ENCODE data around the gene SPDYE4.

Gene SPDYE4

DNA sequence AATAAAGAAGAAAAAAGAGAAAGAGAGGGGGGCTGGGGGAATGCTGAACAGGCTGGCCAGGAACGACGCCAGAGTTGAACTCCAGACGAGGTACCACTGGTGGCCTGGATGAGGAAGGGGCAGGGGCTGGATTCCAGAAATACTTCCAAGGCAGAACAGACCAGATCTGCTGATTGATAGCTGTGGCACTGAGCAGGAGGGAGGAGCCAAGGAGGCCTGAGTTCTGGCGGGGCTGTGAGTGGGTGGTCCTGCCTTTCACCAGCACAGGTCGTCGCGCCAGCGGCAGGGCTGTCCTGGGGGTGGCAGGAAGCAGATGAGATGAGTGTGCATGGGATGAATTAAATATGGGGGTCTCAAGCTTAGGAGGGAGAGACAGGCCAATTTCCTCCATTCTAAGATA, 19.2 kb downstream of the SPDYE4 start:
- H3K9ac ChIP-seq: no peak overlapping the region
- H3K36me3 ChIP-seq (ENCODE audit: control insufficient read depth, insufficient read depth, low read length): no peaks in the 10 kb centered on the region
- TF ChIP-seq, protein P1, sequence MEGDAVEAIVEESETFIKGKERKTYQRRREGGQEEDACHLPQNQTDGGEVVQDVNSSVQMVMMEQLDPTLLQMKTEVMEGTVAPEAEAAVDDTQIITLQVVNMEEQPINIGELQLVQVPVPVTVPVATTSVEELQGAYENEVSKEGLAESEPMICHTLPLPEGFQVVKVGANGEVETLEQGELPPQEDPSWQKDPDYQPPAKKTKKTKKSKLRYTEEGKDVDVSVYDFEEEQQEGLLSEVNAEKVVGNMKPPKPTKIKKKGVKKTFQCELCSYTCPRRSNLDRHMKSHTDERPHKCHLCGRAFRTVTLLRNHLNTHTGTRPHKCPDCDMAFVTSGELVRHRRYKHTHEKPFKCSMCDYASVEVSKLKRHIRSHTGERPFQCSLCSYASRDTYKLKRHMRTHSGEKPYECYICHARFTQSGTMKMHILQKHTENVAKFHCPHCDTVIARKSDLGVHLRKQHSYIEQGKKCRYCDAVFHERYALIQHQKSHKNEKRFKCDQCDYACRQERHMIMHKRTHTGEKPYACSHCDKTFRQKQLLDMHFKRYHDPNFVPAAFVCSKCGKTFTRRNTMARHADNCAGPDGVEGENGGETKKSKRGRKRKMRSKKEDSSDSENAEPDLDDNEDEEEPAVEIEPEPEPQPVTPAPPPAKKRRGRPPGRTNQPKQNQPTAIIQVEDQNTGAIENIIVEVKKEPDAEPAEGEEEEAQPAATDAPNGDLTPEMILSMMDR (IDR thresholded peaks at IDR 0.05): no peak
- no peak overlapping the region for H3K27ac ChIP-seq
- H3K79me2 ChIP-seq: no peaks in the 10 kb centered on the region
- H3K4me1 ChIP-seq: no peaks in the 10 kb centered on the region
- H3K27me3 ChIP-seq (ENCODE audit: control insufficient read depth, insufficient read depth, low read length): no peaks in the 10 kb centered on the region
- H2AFZ ChIP-seq: no peak overlapping the region
- H3K4me3 ChIP-seq (ENCODE audit: low read depth, low read length): no peak overlapping the region
- H3K9me3 ChIP-seq (ENCODE audit: control insufficient read depth, low read length): no peaks in the 10 kb centered on the region
- H3K4me2 ChIP-seq (ENCODE audit: low read length): no peak overlapping the region

DNA sequence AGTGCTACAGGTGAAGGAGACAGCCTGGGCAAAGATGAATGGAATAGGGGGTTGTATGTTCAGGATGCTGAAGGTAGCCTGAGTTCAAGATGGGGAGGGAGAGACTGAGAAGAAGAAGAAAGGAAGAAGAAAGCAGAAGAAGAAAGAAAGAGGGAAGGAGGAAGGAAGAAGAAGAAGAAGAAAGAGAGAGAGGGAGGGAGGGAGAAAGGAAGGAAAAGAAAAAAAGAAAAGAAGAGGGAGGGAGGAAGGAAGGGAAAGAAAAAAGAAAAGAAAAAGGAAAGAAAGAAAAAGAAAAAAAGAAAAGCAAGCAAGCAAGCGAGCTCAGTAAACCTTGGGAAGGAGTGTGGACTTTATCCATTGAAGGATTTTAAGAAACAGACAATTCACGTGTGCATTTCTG, 21.6 kb downstream of the SPDYE4 start:
- no peak overlapping the region for H2AFZ ChIP-seq
- no peak overlapping the region for H3K4me3 ChIP-seq (ENCODE audit: low read depth, low read length)
- TF ChIP-seq, protein P1 (IDR thresholded peaks at IDR 0.05): no peak
- H3K9ac ChIP-seq: no peak overlapping the region
- no peaks in the 10 kb centered on the region for H3K36me3 ChIP-seq (ENCODE audit: control insufficient read depth, insufficient read depth, low read length)
- H3K79me2 ChIP-seq: no peaks in the 10 kb centered on the region
- no peaks in the 10 kb centered on the region for H3K9me3 ChIP-seq (ENCODE audit: control insufficient read depth, low read length)
- H3K4me2 ChIP-seq (ENCODE audit: low read length): no peak overlapping the region
- no peaks in the 10 kb centered on the region for H3K4me1 ChIP-seq
- no peak overlapping the region for H3K27ac ChIP-seq
- H3K27me3 ChIP-seq (ENCODE audit: control insufficient read depth, insufficient read depth, low read length): no peaks in the 10 kb centered on the region

DNA sequence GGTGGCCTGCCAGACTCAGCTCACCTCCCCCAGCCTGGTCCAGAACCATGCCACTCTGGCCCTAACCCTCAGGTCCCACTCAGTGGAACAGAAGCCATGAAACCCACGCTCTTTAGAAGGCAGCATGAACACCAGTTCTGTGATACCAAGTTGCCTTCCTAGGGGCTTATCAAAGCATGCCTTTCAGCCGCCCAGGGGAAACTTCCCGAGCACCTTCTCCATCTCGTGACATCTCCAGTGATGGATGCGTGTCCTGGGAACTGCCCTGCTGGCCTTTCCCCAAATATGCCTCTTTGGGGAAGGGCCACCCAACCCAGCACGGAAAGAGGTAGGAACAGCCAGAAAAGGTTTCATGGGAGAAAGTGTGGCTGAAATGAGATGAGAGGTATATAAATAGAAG, 22.0 kb downstream of the SPDYE4 start:
- no peaks in the 10 kb centered on the region for H3K79me2 ChIP-seq
- H3K9ac ChIP-seq: no peak overlapping the region
- H3K27me3 ChIP-seq (ENCODE audit: control insufficient read depth, insufficient read depth, low read length): no peaks in the 10 kb centered on the region
- TF ChIP-seq, protein P1 (IDR thresholded peaks at IDR 0.05): no peak
- H3K4me3 ChIP-seq (ENCODE audit: low read depth, low read length): no peak overlapping the region
- no peaks in the 10 kb centered on the region for H3K36me3 ChIP-seq (ENCODE audit: control insufficient read depth, insufficient read depth, low read length)
- H3K9me3 ChIP-seq (ENCODE audit: control insufficient read depth, low read length): no peaks in the 10 kb centered on the region
- H2AFZ ChIP-seq: no peak overlapping the region
- no peak overlapping the region for H3K27ac ChIP-seq
- no peak overlapping the region for H3K4me2 ChIP-seq (ENCODE audit: low read length)
- H3K4me1 ChIP-seq: no peaks in the 10 kb centered on the region

DNA sequence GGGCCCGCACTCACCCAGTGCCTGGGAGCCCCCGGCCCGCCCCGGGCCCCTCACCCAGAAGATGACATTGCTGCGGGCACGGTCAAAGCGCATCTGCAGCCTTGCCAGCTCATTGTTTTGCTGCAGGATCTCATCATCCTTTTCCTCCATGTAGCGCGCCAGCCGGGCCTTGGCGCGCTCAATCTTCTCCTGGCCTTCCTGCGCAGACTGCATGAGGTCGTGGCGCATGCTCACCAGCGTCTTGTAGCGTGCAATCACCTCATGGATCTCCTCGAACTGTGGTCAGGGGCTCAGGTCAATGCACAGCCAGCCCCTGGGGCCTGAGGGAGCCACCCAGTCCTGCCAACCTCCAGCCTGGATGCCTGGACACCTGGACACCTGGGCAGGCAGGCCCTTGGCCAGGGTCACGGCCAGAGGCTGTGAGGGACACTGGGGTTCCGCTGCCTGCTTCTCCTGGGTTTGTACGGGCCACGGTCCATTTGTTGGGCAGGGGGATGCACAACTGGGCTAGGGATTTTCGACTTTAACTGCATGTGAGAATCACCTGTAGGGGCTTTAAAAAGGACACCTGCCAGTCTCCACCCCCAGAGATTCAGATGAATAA, 22.9 kb downstream of the SPDYE4 start:
- H3K4me1 ChIP-seq: no peaks in the 10 kb centered on the region
- H3K9ac ChIP-seq: no peak overlapping the region

DNA sequence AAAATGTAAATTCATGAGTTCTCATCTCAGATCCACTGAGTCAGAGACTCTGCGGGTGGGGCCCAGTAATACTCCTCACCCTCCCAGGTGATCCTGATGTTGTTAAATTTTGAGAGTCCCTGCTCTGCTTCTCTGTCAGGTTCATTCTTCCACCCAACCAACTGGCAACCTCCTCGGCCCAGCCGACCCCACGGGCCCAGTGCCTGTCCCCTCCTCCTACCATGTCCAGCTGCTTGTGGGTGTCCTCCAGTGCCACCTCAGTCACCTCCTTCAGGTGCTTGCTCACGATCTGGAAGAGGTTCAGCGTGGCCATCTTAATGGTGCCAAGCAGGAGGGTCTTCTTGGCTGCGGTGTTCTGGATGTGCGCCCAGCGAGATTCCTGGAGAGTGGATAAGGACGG, 23.5 kb downstream of the SPDYE4 start:
- Histone ChIP-seq H3K9ac (no peak overlapping the region), H3K4me1 (no peaks in the 10 kb centered on the region), H2AFZ (no peak overlapping the region), H3K79me2 (no peaks in the 10 kb centered on the region), H3K36me3 (ENCODE audit: control insufficient read depth, insufficient read depth, low read length) (no peaks in the 10 kb centered on the region), H3K27ac (no peak overlapping the region), H3K27me3 (ENCODE audit: control insufficient read depth, insufficient read depth, low read length) (no peaks in the 10 kb centered on the region), H3K4me3 (ENCODE audit: low read depth, low read length) (no peak overlapping the region), H3K9me3 (ENCODE audit: control insufficient read depth, low read length) (no peaks in the 10 kb centered on the region), H3K4me2 (ENCODE audit: low read length) (no peak overlapping the region)
- TF ChIP-seq, protein P1 (IDR thresholded peaks at IDR 0.05): no peak

More for the DNA sequence above, 22.9 kb downstream of the SPDYE4 start:
- no peak overlapping the region for H3K4me3 ChIP-seq (ENCODE audit: low read depth, low read length)
- no peak overlapping the region for H3K4me2 ChIP-seq (ENCODE audit: low read length)
- no peaks in the 10 kb centered on the region for H3K79me2 ChIP-seq
- H3K27ac ChIP-seq: no peak overlapping the region
- no peaks in the 10 kb centered on the region for H3K36me3 ChIP-seq (ENCODE audit: control insufficient read depth, insufficient read depth, low read length)
- no peaks in the 10 kb centered on the region for H3K27me3 ChIP-seq (ENCODE audit: control insufficient read depth, insufficient read depth, low read length)
- H2AFZ ChIP-seq: no peak overlapping the region
- no peaks in the 10 kb centered on the region for H3K9me3 ChIP-seq (ENCODE audit: control insufficient read depth, low read length)
- TF ChIP-seq, protein P1 (IDR thresholded peaks at IDR 0.05): no peak

All from parathyroid adenoma (tissue), 2 donors.